ENCODE data around the gene PXMP4. TPM values are rescaled to one million over a fixed set of nuclear protein-coding genes. Genes with fewer than 3 reads are reported as not detected.

PXMP4 gene
- polyA plus RNA-seq, 1 donor, result 11.1 TPM

DNA sequence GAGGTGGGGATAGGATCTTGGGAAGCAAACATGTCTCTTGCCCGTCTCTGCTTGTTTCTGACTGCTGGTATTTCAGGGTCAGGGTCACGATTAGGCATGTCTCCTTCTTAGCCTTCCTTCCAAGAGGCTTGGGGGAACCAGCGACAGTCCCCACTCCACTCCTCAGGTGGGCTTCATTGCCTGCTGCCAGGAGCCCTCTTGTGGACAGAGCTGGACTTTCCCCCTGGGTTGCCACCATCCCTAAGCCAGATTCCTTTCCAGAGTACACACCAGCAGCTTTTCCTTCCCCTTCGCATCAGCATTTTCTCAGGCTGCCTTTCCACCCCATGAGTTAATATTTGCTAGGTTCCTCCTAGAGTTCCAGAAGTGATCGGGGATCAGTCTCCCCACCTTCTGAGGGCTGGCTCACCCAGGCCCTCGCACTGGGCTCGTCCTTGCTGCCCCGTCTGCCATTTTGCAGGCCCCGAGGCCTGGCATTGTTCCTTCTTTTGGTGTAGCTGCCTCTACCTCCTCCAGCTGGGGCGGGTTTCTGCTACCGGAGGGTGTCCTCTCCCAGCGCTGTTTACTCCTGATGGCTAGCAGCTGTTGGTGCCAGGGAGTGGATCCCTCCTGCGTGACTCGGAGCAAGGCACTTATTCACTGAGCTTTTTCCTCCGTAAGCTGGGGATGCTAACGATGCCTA, 66.8 kb downstream of the PXMP4 start:
- DNase-seq, result peak; percentile 66

Other genes with a start within 250 kb of the PXMP4 start
- 17.7 TPM for gene CBFA2T2, start 230.2 kb downstream of the PXMP4 start, polyA plus RNA-seq (ENCODE audit: insufficient read length)
- gene C20orf144, start 58.0 kb downstream of the PXMP4 start, polyA plus RNA-seq (ENCODE audit: insufficient read length), result 0.12 TPM
- gene ACTL10, start 53.4 kb downstream of the PXMP4 start, polyA plus RNA-seq (ENCODE audit: insufficient read length), result 0.46 TPM
- 32.1 TPM for gene NECAB3, start 45.9 kb downstream of the PXMP4 start, polyA plus RNA-seq (ENCODE audit: insufficient read length)
- gene E2F1, start 33.9 kb downstream of the PXMP4 start, polyA plus RNA-seq (ENCODE audit: insufficient read length), result 10.2 TPM
- 3.6 TPM for gene ZNF341, start 11.7 kb upstream of the PXMP4 start, polyA plus RNA-seq (ENCODE audit: insufficient read length)
- 69.6 TPM for gene CHMP4B, start 91.0 kb upstream of the PXMP4 start, polyA plus RNA-seq (ENCODE audit: insufficient read length)

All from hindlimb muscle (tissue), 1 donor.